Lower lobe of right lung (tissue), 2 donors: Measurements from ENCODE around the gene TMEM184A. TPM values are rescaled to one million over a fixed set of nuclear protein-coding genes. Genes with fewer than 3 reads are reported as not detected.

Experiments used
- ATAC-seq, 2 donors: fragments of 200-7000 bp; cut with Tn5 transposase; one replicate each; pipeline ENCODE4 v1.9.1; 2020 to 2022; ENCODE audit warnings: mild to moderate bottlenecking in 2 of 2, moderate library complexity in 2 of 2
- DNase-seq: peaks from one replicate; pipeline ENCODE4 v3.0.0-alpha.2; 2020
- H3K27ac ChIP-seq: fragments of 200-600 bp; one replicate; pipeline ENCODE4 v1.8.0; 2022
- H3K27me3 ChIP-seq: fragments of 200-600 bp; one replicate; pipeline ENCODE4 v1.8.0; 2022; ENCODE audit warnings: low read depth
- H3K36me3 ChIP-seq: fragments of 200-600 bp; one replicate; pipeline ENCODE4 v1.8.0; 2022; ENCODE audit warnings: mild to moderate bottlenecking
- H3K4me1 ChIP-seq: fragments of 200-600 bp; one replicate; pipeline ENCODE4 v1.8.0; 2022
- H3K4me3 ChIP-seq: fragments of 200-600 bp; one replicate; pipeline ENCODE4 v1.8.0; 2022; ENCODE audit warnings: mild to moderate bottlenecking
- H3K9me3 ChIP-seq: fragments of 200-600 bp; one replicate; pipeline ENCODE4 v1.8.0; 2022
- intact Hi-C: fragments of 100-400 bp; cut with DNase I; formaldehyde crosslinking; loops from one replicate; pipeline ENCODE4 v1.11.0; 2022
- long read RNA-seq: library from polyadenylated mRNA; unstranded; transcript quantifications from one replicate; pipeline ENCODE4 v2.0.0, GENCODE V29; 2021
- total RNA-seq: library from RNA; stranded (reverse); fragmentation: NEBNext Ultra II Directional; extraction: Animal tissue kit (Norgen Biotek cat#: 25700); gene quantifications from one replicate; pipeline ENCODE4 v1.2.1, GENCODE V29; 2021
- TF ChIP-seq, protein P1 (sequence below): fragments of 200-600 bp; IDR thresholded peaks from one replicate; pipeline ENCODE4 v1.8.0; 2022; ENCODE audit warnings: antibody characterized with exemption, mild to moderate bottlenecking
- donor health status: DM: no; HTN: yes; CAD: no; lungs with severe emphysema.

TMEM184A gene
- total RNA-seq: 4.3 TPM
- long read RNA-seq, partial matches to known transcripts: 0 of 7 reads
- long read RNA-seq, other reads (novel, unspliced or antisense): 7 of 7 reads

DNA sequence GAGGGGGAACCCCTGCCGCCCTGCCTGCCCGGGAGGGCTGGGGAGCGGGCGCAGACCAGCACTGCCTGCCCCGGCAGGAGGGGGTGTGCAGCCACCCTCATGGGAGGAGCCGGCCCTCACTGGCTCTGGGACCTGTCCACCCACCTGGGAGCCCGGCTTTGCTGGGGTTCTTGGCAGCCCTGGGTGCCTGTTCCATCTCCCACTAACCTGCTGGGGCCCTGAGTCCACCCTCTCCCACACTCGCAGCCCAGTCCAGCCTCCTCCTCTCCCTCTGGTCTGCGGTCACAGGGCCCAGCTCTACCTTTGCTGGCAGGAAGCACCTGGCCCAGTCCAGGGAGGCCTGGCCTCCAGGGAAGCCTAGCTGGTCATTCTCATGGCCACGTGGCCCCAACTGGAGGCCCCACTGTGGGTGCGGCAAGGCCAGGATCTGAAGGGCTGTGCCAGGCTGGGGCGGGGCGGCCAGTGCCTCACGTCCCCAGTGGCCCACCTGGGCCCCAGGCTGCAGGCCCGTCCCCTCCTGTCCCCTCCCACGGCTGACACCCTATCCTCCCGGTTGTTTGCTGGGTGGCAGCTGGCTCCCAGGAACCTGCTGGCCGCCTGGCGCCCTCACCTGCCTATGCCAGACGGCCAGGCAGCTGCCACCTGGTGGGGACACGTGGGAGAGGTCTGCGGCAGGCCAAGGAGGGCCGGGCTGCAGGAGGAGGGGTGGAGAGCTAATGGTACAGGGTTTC lies at the start of gene TMEM184A:
TMEM184A (minus strand) TSS at position 393 of the 731 bp plus-strand sequence. CDS start 721 bp downstream, outside the sequence.
- peak within 1 kb of the TSS; percentile 17 for H3K4me3 ChIP-seq
- H3K27ac ChIP-seq: peak within 1 kb of the TSS; percentile 53
- ATAC-seq (peak; percentile 87 to 89), DNase-seq (peak; percentile 87)
- TF ChIP-seq, protein P1, sequence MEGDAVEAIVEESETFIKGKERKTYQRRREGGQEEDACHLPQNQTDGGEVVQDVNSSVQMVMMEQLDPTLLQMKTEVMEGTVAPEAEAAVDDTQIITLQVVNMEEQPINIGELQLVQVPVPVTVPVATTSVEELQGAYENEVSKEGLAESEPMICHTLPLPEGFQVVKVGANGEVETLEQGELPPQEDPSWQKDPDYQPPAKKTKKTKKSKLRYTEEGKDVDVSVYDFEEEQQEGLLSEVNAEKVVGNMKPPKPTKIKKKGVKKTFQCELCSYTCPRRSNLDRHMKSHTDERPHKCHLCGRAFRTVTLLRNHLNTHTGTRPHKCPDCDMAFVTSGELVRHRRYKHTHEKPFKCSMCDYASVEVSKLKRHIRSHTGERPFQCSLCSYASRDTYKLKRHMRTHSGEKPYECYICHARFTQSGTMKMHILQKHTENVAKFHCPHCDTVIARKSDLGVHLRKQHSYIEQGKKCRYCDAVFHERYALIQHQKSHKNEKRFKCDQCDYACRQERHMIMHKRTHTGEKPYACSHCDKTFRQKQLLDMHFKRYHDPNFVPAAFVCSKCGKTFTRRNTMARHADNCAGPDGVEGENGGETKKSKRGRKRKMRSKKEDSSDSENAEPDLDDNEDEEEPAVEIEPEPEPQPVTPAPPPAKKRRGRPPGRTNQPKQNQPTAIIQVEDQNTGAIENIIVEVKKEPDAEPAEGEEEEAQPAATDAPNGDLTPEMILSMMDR: peak; percentile 43
- no peaks in the 10 kb centered on the region for H3K36me3 ChIP-seq
- H3K9me3 ChIP-seq: no peaks in the 10 kb centered on the region
- no peaks in the 10 kb centered on the region for H3K27me3 ChIP-seq
- H3K4me1 ChIP-seq: peaks cover 15% of the 10 kb centered on the region
- intact Hi-C loops: no loop called here

DNA sequence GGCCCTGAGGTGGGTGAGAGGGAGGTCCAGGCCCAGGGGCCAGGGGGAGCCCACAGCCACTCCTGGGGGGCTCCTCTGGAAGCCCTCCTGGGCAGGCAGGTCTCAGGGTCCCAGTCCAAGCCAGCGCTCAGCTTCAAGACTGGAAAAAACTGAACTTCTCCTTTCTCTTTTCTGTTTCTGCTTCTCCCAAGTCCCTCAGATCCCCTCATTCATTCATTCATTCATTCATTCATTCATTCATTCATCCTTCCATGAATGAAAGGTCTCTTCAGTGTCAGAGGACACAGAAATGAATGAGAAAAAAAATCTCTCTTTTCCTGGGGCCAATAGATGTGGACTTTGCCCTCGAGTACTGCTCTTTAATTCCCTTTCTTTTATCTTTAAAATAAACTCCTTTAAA lies 48.4 kb upstream of the TMEM184A start:
- no peak for ATAC-seq
- Histone ChIP-seq H3K36me3 (no peaks in the 10 kb centered on the region), H3K4me1 (no peaks in the 10 kb centered on the region), H3K27me3 (peaks cover 45% of the 10 kb centered on the region), H3K4me3 (no peak overlapping the region), H3K9me3 (no peaks in the 10 kb centered on the region), H3K27ac (no peak overlapping the region)
- no peak for DNase-seq
- intact Hi-C loops: no loop called here
- TF ChIP-seq, protein P1: no peak

DNA sequence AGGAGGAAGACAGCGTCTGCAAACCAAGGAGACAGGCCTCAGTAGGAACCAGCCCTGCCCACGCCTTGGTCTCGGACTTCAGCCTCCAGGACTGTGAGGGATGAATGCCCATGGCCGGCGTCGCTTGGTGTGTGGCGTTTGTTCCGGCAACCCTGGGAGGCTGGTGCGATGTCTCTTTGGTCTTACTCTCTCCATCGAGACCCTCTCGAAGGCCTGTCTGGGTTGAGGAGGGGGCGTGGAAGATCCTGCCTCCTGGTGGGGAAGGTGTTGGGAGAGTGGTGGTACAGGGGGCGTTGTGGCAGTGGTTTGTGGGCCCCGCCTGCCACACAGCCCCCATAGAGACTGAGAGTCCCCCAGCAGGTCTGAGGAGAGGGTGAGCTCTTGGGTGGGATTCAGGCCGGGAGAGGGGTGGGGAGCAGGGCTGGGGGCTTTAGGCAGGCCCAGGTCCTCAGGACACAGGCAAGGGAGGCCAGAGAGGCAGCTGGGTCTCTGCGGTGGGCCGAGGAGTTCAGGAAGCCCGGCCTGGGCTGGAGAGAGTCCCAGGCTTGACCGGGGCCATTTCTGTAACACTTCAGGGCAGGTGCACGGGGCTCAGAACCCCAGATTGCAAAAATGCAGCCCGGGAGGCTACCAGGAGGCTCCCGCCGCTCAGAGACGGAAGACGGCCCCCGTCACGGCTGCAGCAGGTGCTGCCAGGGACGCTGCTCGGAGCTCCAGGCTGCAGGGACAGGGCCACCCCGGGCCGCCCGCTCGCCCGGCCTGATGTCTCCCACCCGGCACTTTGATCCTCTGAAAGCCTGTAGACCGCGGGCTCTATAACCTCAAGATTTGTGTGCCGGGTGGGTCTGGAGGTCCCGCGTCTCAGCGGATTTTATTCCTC lies 47.6 kb upstream of the TMEM184A start:
- H3K9me3 ChIP-seq: no peaks in the 10 kb centered on the region
- no peaks in the 10 kb centered on the region for H3K36me3 ChIP-seq
- no peak overlapping the region for H3K27ac ChIP-seq
- H3K4me1 ChIP-seq: no peaks in the 10 kb centered on the region
- H3K27me3 ChIP-seq: peaks cover 42% of the 10 kb centered on the region
- ATAC-seq: no peak
- intact Hi-C loops: no loop called here
- no peak for DNase-seq
- no peak overlapping the region for H3K4me3 ChIP-seq
- TF ChIP-seq, protein P1: no peak

DNA sequence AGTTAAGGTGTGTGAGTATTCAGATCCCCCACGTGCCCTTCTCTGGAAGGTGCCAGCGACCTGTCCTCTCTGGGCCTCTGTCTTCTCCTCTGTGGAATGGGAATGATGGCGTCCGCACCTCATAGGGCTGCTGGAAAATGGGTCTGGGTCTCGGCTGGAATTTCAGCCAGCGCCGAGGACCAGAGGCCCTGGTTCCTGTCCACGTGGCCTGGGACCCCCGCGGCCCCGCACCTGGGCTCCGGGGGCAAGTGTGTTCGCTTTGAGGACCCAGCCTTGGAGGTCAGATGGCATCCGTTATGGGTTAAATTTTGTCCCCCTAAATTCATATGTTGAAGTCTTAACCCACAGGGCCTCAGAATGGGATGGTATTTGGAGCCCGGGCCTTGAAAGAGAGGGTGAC lies 46.4 kb upstream of the TMEM184A start:
- no peak overlapping the region for H3K4me3 ChIP-seq
- no peaks in the 10 kb centered on the region for H3K36me3 ChIP-seq
- no peak for ATAC-seq
- H3K27ac ChIP-seq: no peak overlapping the region
- TF ChIP-seq, protein P1: no peak
- no peak for DNase-seq
- H3K9me3 ChIP-seq: no peaks in the 10 kb centered on the region
- H3K27me3 ChIP-seq: peaks cover 49% of the 10 kb centered on the region
- intact Hi-C loops: no loop called here
- no peaks in the 10 kb centered on the region for H3K4me1 ChIP-seq

DNA sequence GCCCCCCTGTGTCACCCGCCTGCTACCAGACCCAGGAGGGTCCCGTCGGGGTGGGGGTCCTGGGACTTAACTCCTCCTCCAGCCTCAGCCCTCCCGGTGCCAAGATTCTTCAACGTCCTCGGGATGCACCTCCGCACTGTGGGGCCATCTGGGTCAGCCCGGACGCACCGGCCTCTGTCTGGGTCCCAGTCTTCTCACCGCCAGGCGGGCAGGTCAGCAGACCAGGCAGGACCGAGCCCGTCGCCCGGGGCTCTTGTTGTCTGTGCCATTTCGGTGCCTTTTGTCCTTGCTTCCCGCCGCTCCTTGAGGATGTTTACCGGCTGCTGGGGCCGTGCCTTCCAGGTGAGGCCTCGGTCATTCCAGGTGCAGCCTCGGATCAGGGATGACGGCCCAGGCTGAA lies 46.0 kb upstream of the TMEM184A start:
- Histone ChIP-seq H3K4me3 (no peak overlapping the region), H3K36me3 (no peaks in the 10 kb centered on the region), H3K27me3 (peaks cover 52% of the 10 kb centered on the region), H3K27ac (no peak overlapping the region), H3K4me1 (no peaks in the 10 kb centered on the region), H3K9me3 (no peaks in the 10 kb centered on the region)
- DNase-seq (no peak), ATAC-seq (no peak)
- TF ChIP-seq, protein P1: no peak
- intact Hi-C loops: no loop called here
